HG02884 (cell line): ENCODE measurements around the gene NEIL1.
A peak's percentile ranks its signal among the peaks of the same experiment; 100 is the strongest.

Experiments
- ATAC-seq: cut with Tn5 transposase; IDR thresholded peaks from one replicate; pipeline ENCODE4 v1.9.1; 2021; ENCODE audit warnings: mild to moderate bottlenecking, moderate library complexity; ENCODE audit not compliant: unreplicated experiment

Gene NEIL1

GRCh38 chr15:75356006-75356405 is 9.2 kb downstream of the NEIL1 start:
- ATAC-seq: no peak

DNA sequence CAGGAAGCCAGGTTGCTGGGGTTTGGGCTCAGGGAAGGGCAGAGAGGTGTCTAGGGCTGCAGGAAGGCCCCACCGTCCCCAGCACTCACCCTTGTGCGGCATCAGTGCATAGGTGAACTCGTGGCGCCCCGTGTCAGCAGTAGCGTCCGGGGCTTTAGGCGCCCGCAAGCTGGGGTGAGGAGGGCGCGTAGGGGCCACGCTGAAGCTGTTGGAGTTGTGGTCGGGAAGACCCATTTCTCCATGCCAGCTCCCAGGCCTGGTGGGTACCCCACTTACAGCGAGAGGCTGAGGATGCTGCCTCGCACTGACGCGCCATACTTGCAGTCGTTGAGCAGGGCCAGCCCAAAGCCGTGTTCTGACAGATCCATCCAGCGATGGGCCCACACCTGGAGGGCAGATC is 9.7 kb downstream of the NEIL1 start:
- ATAC-seq: no peak

- no peak for ATAC-seq
These were observed 11.3 kb downstream of the NEIL1 start for GRCh38 chr15:75357976-75358673.

GRCh38 chr15:75358771-75359536 is 12.1 kb downstream of the NEIL1 start:
- ATAC-seq: no peak

DNA sequence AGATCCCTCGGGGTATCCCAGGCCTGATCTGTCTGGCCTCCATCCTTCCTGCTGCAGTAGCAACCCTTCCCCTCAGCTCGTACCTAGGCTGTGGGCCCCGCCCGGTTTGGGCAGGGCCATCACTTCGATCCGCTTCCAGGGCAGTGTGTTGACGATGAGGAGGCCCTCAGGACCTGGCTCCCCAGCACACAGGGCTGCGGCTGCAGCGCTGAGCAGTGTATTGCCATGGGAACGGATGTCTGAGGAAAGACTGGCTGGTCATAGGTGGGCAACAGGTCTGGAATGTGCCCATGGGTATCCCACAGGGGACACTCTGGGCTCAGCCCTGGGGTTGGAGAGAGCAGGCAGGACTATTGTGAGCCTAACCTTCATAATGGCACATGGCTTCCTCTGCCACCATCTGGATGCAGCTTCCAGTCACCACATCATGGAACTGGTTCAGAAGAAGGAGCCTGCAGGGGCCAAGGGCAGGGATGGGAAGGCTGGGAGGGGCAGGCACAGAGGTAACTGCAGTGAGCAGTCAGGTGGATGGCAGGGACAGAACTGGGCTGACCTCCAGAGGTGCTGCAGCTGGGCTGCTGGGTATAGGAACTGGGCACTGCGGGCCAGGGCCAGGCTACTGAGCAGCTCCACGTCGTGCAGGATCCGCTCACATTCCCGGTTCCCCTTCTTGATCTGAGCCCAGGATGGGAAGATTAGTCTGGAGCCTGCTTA is 12.9 kb downstream of the NEIL1 start:
- ATAC-seq: no peak

GRCh38 chr15:75360391-75360790 is 13.6 kb downstream of the NEIL1 start:
- no peak for ATAC-seq

DNA sequence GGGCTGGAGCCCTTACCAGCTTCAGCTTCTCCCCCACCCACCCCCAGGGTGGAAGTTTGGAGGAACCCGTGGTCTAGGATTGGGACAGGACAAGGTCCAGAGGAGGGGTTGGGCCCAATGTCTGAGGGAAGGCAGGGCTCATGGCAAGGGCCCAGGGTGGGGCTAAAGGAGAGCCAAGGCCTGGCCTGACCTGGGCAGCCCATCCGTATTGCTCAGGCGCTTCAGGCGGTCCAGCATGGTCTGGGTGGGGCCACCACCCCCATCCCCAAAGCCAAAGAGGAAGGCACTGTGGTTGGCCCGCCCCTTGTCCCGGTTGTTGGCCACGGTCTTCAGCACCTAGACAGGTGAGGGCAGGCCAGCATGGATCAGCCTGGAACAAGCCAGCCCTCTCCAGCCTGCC is 14.0 kb downstream of the NEIL1 start:
- ATAC-seq: no peak

DNA sequence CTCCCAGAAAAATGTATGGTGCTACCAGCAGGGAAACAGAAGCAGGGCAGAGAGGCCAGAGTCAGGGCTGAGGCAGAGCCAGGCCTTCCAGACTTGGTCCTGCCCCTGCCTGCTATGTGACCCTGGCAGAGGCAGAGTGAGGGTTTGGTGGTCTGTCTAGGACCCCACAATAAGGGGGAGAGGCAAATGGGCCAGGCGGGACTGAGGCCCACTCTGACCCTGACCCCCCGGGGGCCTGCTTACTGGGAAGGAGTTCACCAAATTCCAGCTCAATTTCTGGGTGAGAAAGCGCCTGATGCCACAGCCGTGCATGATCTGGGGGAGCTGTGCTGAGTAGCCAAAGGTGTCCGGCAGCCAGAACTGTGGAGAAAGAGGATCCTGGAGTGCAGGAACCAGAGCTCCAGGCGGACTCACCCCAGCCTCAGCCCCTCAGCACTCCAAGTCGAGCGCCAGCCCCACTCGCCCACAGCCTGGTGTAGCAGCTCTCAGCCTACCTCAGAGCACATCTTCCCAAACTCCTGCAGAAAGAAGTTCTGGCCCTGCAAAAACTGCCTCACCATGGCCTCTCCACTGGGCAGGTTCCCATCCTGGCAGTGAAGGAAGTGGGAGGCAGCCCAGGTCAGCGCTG is 14.6 kb downstream of the NEIL1 start:
- no peak for ATAC-seq

- no peak for ATAC-seq
These were observed 15.3 kb downstream of the NEIL1 start for GRCh38 chr15:75361989-75362641.

- no peak for ATAC-seq
These were observed 15.9 kb downstream of the NEIL1 start for GRCh38 chr15:75362642-75363249.

GRCh38 chr15:75363786-75364185 is 16.9 kb downstream of the NEIL1 start:
- ATAC-seq: no peak

DNA sequence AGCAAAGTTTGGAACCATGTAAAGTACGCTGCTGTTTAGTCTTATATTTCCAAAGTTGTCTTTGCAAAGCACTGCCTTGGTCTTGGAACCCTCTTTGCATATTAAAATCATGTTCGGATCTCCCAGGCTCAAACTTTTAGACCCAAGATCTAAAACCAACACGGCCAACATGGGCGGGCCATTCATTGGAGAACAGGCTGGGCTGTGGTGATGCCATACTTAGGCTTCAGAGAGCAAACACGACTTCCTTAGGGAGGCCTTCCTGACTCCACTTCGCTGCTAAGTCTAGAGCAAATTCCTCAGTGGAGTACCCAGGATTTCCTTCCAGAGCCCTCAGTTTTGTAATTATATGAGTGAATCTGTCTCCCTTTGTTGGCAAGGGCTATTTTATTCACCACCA is 18.0 kb downstream of the NEIL1 start:
- no peak for ATAC-seq

DNA sequence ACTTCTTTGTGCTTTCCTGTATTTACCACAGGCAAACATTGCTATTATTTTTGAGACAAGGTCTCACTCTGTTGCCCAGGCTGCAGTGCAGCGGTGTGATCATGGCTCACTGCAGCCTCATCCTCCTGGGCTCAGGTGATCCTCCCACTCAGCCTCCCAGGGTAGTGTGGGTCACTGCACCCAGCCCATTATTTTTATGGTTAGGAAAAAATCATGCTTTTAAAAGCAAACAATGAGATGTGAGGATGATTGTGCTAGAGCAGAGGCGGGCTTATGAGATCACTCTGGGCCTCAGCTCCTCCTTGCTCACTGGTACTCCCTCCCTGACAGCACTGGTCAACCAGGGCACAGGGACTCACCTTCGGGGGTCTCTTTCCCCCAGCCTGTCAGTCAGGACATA is 19.3 kb downstream of the NEIL1 start:
- ATAC-seq: no peak

DNA sequence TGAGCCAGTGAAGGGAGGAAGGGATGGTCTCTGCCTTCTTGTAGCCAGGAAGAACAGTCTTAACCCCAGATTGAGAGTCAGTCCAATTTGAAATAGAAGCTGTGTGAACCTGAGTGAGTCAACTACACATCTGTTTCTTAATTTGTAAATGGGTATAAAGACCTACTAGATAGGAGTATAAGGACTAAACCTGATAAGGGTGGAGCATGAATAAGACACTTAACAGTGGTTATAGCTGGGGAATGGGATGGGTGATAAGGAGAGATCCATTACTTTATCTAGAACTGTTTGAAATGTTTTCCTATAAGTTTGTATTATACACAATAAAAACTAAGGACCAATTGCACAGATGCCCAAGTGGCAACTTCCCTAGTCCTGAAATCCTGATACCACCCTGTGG is 20.2 kb downstream of the NEIL1 start:
- no peak for ATAC-seq

DNA sequence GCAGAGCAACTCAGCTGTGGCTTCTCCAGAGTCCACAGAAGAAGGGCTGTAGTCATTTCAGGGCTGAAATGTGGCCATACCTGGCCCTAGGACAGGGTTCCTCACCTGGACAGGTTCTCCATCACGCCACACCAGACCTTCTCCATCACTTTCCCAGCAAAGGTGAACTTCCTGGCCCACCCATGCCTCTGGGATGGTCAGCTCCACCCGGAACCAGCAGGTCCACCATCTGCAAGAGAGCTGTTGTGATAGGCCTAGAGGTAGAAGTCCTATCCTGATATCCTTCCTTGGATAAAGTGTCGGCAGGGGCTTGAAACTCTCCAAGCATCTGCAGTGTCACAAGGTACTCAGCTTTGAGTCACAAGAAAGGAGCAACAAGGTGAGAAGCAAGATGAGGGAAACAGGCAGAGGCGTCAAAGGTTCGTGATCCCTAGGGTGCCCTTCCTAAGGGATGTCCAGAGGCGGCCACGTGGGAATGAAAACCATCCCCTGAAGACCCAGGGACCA is 20.6 kb downstream of the NEIL1 start:
- no peak for ATAC-seq

- ATAC-seq: peak; percentile 82
These were observed 21.3 kb downstream of the NEIL1 start, which contains the start of gene MAN2C1 for GRCh38 chr15:75367913-75368688. TSS of gene MAN2C1 (minus strand) at chr15:75368607. CDS start at chr15:75368583, 24 bp downstream.

DNA sequence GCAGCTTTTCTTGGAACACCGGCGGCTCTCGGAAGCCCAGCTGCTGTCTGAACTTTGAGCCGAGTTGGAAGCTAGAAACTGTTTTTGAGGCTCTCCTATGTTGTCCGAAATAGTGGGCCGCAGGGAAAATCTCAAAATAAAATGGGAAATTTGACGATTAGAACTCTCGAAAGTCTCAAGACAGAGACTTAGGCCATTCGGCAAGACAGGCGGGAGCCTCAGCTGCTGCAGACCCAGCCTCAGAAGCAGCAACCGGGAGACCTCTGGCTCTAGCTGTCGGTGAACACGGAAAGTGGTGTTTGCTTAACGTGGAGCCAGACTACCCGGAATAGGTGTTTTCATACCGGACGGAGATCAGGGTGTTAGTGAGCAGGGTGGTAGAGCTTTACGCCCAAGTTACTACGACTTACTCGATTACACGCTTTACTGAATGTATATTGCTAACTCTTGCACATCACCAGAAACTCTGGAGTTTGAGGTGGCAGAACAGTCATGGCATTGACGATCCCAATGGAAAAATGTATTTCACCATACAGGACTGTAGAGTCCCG is 21.9 kb downstream of the NEIL1 start:
- no peak for ATAC-seq

- no peak for ATAC-seq
These were observed 23.2 kb downstream of the NEIL1 start for GRCh38 chr15:75369897-75370581.

- no peak for ATAC-seq
These were observed 24.6 kb downstream of the NEIL1 start for GRCh38 chr15:75371486-75371885.
